ENCODE measurements around the gene BTBD10.

BTBD10 gene

DNA sequence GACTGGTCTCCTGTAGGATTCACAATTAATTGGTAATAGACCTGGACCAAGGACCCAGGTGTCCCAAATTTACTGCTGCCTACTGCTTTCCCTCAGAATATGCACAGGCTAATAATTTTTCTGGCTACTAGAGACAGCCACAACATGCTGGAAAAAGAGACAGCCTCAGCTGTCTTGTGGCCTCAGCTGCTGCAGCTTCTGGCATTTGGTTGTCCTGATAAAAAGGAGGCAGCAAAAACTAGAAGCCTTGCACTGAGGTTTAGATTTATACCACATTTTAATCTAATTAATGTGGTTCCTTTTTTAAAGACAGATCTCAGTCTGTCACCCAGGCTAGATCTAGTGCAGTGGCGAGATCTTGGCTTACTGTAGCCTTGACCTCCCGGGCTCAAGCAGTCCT is 89.8 kb downstream of the BTBD10 start:
- no peak for DNase-seq

GRCh38 chr11:13368041-13368446 is 95.0 kb downstream of the BTBD10 start:
- no peak for DNase-seq

GRCh38 chr11:13367115-13367514 is 95.9 kb downstream of the BTBD10 start:
- DNase-seq: no peak

DNA sequence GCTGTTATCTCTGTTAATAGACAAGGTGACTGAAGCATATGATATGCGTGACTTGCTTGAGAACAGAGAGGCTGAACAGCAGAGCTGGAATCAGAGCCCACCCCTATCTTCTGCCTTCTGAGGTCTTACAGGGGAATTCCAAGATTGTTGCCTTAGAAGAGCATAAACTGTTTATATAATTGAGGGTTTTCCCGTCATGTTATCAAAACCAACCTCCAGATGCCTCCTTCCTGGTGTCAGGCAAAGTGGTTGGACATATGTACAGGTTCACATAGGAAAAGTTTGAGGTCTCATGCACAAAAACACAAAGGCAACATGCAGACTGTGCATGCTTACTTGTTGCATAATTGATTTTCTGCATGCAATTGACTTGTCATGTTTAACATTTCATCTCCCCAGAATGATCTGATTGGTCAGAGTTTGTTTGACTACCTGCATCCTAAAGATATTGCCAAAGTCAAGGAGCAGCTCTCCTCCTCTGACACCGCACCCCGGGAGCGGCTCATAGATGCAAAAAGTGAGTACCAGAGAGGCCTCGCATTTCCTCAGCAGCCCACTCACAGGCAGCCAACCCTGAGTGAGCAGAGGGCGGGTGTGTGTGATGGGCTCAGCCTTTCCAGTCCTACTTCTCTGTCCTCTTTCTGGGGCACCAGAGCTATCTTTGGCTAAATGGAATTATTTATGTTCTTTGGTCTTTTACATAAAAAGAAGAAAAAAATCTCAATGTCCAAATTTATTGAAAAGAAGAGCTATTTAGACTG is 96.6 kb downstream of the BTBD10 start:
- no peak for DNase-seq

- no peak for DNase-seq
These were observed 98.6 kb downstream of the BTBD10 start for GRCh38 chr11:13364388-13364787.

DNA sequence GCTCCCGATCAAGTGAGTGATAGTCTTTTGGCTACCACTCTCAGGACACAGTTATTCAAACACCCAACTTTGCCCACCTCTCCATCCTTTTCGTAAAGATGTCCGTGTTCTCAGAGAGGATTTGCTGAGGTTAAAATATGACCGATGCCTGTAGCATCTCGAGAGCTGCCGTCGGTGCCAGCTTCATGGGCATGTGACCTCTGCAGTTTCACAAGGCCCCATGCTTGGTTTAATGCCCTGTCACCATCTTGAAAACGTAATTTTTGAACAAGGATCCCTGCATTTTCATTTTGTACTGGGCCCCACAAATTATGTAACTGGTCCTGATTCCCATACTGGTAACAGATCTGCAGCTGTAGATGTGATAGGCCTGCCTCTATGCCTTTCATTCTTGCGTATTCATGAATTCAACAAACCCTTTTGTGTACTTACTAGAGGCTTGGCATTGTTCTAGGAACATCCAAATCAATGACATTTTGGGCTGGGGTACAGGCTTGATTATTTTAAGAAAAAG is 100.4 kb downstream of the BTBD10 start:
- DNase-seq: no peak

- no peak for DNase-seq
These were observed 104.3 kb downstream of the BTBD10 start for GRCh38 chr11:13358596-13359270.

- DNase-seq: no peak
These were observed 105.8 kb downstream of the BTBD10 start for GRCh38 chr11:13357232-13357631.

GRCh38 chr11:13355191-13355590 is 107.8 kb downstream of the BTBD10 start:
- DNase-seq: no peak

GRCh38 chr11:13354335-13354734 is 108.7 kb downstream of the BTBD10 start:
- no peak for DNase-seq

GRCh38 chr11:13352711-13353110 is 110.3 kb downstream of the BTBD10 start:
- DNase-seq: no peak

DNA sequence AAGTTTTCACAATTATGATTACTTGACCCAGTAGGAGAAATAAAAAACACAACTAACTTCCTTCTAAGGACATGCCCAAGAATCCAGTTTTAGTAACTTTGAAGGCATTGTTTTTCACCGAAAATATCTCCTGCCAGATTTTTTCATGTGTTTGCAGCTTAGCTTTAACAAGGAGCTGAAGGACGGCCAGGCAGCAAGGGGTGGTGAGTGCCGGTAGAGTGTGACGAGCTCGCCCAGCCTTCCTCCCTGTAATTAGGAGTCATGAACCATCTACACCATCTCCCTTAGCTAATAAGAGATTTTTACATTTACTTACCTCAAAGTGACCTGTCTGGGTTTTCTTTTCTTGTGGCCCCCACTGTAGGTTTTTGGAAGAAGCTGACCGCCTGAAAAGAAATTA is 113.4 kb downstream of the BTBD10 start:
- DNase-seq: no peak

DNA sequence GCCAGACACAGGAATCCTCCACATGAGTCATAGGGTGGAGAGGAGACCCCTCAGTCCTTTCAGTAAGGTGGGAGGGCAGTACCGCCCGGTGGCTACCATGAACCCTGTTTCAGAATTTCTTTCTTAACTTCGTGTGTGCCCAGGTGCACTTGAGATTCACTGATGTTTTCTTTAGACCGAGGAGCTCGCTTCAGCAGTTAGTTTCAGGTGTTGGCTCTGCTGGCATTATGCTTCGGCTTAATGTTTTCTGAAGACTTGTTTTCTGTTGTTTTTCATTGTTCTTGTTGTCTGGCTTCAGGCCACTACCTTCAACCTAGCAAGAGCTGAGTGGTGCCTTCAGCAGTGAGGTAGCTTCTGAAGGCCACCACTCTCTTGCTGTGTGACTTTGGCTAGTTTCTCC is 114.0 kb downstream of the BTBD10 start:
- DNase-seq: no peak

DNA sequence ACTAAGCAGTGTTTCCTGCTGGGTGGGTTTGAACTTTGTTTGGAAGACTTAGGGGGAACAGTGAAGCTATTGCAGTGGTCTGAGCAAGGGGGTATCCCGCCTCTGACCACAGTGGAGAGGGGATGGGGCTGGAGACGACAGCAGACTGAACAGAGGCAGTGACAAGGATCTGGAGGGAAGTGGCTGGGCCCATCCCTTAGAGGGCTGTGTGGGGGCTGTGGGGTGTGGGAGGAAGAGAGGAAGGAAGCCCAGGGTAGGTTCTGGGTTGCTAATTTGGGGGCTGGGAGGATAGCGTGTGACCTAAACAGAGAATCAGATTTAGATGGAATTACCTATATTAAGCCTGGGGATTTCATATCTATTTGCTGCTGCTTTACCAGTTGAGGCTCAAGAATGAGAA is 114.7 kb downstream of the BTBD10 start:
- no peak for DNase-seq

- DNase-seq: no peak
These were observed 115.1 kb downstream of the BTBD10 start for GRCh38 chr11:13347901-13348300.

- no peak for DNase-seq
These were observed 116.6 kb downstream of the BTBD10 start for GRCh38 chr11:13346470-13346869.

DNA sequence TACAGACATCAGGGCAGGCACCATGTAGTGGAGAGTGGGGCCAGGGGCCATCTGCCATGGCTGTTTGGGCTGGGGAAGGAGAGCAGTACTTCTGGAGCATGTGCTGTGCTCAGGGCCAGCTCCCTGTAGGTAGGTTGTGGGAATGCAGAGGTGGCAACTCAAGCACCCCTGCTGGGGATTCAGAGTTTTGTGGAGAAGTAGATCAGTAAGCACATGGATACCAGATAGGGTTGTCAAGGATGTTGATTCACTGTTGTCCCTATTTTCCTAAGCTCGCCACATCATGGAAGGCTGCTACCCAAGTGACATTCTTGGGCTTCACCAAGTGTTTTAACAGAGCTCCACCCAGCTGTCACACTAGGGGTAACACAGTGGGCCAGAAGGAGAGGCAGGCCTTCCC is 118.2 kb downstream of the BTBD10 start:
- DNase-seq: no peak

DNA sequence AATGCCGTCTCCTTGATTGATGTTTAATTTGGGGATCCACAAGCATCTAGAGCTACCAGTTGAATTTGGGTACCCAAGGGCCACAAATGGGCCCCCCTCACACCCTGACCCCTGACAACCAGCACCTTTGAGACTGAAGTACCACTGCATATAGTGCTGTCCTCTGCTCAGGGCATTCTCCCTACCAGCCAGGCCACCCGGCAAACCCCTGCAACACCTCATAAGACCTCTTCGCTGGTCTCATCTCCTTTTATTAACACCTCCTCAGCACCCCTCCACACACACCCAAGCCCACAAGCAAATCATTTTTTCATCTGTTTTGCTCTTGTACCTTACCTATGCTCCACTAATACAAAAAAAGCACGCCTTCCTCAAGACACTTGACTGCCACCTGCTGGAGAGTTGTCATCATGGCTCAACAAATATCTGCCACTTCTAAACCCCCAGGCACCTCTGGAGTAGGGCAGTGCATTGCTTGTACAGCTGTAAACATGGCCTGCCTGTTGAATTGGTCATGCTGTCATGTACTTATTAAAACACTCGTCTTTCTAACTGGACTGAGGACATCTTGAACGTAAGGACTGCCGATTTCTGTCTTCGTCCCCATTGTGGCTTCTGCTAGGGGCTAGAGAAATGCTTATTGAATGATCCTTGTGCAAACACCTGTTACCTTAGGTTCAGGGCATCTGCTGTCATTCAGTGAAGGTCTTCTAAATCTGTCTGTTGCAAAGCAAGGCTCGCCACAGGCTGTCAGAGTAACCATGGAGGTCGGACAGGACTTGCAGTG is 118.9 kb downstream of the BTBD10 start:
- DNase-seq: peak; percentile 67 to 70

- DNase-seq: no peak
These were observed 120.0 kb downstream of the BTBD10 start for GRCh38 chr11:13343067-13343466.

DNA sequence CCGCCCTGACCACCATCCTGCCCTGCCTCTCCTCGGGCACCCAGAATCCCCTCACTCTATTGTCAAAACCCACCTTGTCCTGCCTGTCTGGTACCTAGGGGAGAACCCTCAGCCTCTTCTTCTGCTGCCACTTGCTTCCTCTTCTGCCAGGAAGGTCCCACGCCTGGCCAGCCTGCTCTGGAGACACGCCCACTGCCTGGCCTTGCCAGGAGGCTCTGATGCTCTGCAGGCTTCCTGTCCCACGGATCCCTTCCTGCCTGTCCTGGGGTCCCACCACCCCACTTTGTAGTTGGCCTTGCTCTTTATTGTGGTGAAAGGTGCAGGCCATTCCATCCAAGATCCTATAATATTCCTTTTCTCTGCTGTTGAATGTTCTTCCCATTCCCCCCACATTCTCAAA is 122.0 kb downstream of the BTBD10 start:
- no peak for DNase-seq

GRCh38 chr11:13339195-13340153 is 123.5 kb downstream of the BTBD10 start:
- DNase-seq: peak; percentile 8 to 19

GRCh38 chr11:13338427-13339069 is 124.5 kb downstream of the BTBD10 start:
- no peak for DNase-seq
